CD4-positive, alpha-beta T cell (primary cell): ENCODE results near the gene CCDC15. TPM values are rescaled to one million over a fixed set of nuclear protein-coding genes. Genes with fewer than 3 reads are reported as not detected.

Experiments used
- ATAC-seq: fragments of 200-7000 bp; cut with Tn5 transposase; one replicate; pipeline ENCODE4 v1.10.0; 2022; ENCODE audit warnings: mild to moderate bottlenecking; ENCODE audit not compliant: poor library complexity
- CTCF ChIA-PET: fragments of 350-600 bp; sonication (Branson Sonifier 250); formaldehyde crosslinking; loops from one replicate; lab custom pipeline; 2021; ENCODE audit warnings: antibody characterized with exemption, inconsistent platforms; lab: Charles Lee
- POLR2A ChIA-PET: fragments of 350-600 bp; sonication (Branson Sonifier 250); formaldehyde crosslinking; loops from one replicate; lab custom pipeline; 2021; ENCODE audit warnings: antibody characterized with exemption, inconsistent platforms; lab: Charles Lee
- DNase-seq, 14 experiments: peaks; one replicate each; pipeline ENCODE4 v3.0.0-alpha.2; 2013 to 2020; ENCODE audit warnings: mixed read lengths in 2 of 14
- H3K27ac ChIP-seq, 2 donors: one replicate each; pipeline versions ENCODE4 v1.5.1 to v1.7.0; 2013; ENCODE audit warnings: low read length in 2 of 2, low read depth in 1 of 2, mild to moderate bottlenecking in 1 of 2
- H3K27me3 ChIP-seq, 2 experiments: 1 replicate in 1 of 2; 2 replicates in 1 of 2; pipeline versions ENCODE4 v1.6.1 to v1.7.0; 2013; ENCODE audit warnings: low read length in 2 of 2, control low read depth in 1 of 2, mild to moderate bottlenecking in 1 of 2, moderate library complexity in 1 of 2; ENCODE audit not compliant: insufficient read depth in 2 of 2, control insufficient read depth in 1 of 2
- H3K36me3 ChIP-seq: one replicate; pipeline ENCODE4 v1.6.1; 2013; ENCODE audit warnings: low read length, control low read depth; ENCODE audit not compliant: insufficient read depth
- H3K4me1 ChIP-seq: one replicate; pipeline ENCODE4 v1.6.1; 2013; ENCODE audit warnings: low read length, control low read depth; ENCODE audit not compliant: insufficient read depth
- H3K4me3 ChIP-seq: one replicate; pipeline ENCODE4 v1.5.1; 2013; ENCODE audit warnings: mild to moderate bottlenecking, low read length, moderate library complexity
- H3K9me3 ChIP-seq, 2 experiments: 1 replicate in 1 of 2; 2 replicates in 1 of 2; pipeline versions ENCODE4 v1.6.1 to v1.7.0; 2013; ENCODE audit warnings: low read length in 2 of 2, mild to moderate bottlenecking in 2 of 2, control low read depth in 1 of 2, moderate library complexity in 1 of 2; ENCODE audit not compliant: control insufficient read depth in 1 of 2, insufficient read depth in 1 of 2
- H3K27ac Mint-ChIP-seq: one replicate; pipeline ENCODE4 v1.8.0; 2020; ENCODE audit warnings: mixed read lengths
- H3K27me3 Mint-ChIP-seq: one replicate; pipeline ENCODE4 v1.8.0; 2021; ENCODE audit warnings: mixed read lengths
- H3K36me3 Mint-ChIP-seq: one replicate; pipeline ENCODE4 v1.8.0; 2021; ENCODE audit warnings: low read depth, mixed read lengths
- H3K4me1 Mint-ChIP-seq: one replicate; pipeline ENCODE4 v1.8.0; 2021; ENCODE audit warnings: low read depth, mixed read lengths
- H3K4me3 Mint-ChIP-seq: one replicate; pipeline ENCODE4 v1.8.0; 2020; ENCODE audit warnings: mild to moderate bottlenecking, mixed read lengths
- H3K9me3 Mint-ChIP-seq: one replicate; pipeline ENCODE4 v1.8.0; 2020; ENCODE audit warnings: mixed read lengths
- CTCF ChIP-seq: fragments of 200-600 bp; IDR thresholded peaks from one replicate; pipeline ENCODE4 v1.8.0; 2022; ENCODE audit warnings: antibody characterized with exemption, mild to moderate bottlenecking
- intact Hi-C, 2 experiments: fragments of 100-400 bp; cut with DNase I in 1 of 2; cut with micrococcal nuclease in 1 of 2; formaldehyde crosslinking; loops; one replicate each; pipeline versions ENCODE4 v1.15.1 to v1.9.0; 2023 to 2025; cut with DNase I, micrococcal nuclease
- total RNA-seq, 174 experiments: library from RNA in 2 of 174; stranded (reverse) in 2 of 174; gene quantifications; one replicate each; pipeline ENCODE4 v1.2.3 and lab custom pipeline; 2021 to 2026

The CCDC15 gene
- total RNA-seq, 2 experiments from 2014 or later, result 0.89 to 1.1 TPM

- TF ChIP-seq CTCF, result no peak
- Histone ChIP-seq H3K27ac (no peak overlapping the region), H3K27me3 (peaks cover 0 to 2% of the 10 kb centered on the region in 2 experiments), H3K4me1 (peaks cover 14% of the 10 kb centered on the region), H3K36me3 (no peaks in the 10 kb centered on the region), H3K4me3 (no peak overlapping the region), H3K9me3 (no peaks in the 10 kb centered on the region)
- Mint-ChIP-seq H3K4me1 (peaks cover 4% of the 10 kb centered on the region), H3K36me3 (no peaks in the 10 kb centered on the region), H3K4me3 (no peak overlapping the region), H3K27ac (no peak overlapping the region), H3K9me3 (no peaks in the 10 kb centered on the region), H3K27me3 (peaks cover 59% of the 10 kb centered on the region)
- DNase-seq, result peak in 3 of 14 experiments; percentile 21 to 61 (median 60)
- intact Hi-C loops, result no loop called here
- ATAC-seq, result no peak
- ChIA-PET CTCF (no interaction called here), POLR2A (no interaction called here)
Observed at GRCh38 chr11:125072218-125072960, 118.4 kb downstream of the CCDC15 start.

- no peaks in the 10 kb centered on the region for H3K9me3 Mint-ChIP-seq
- H3K27me3 Mint-ChIP-seq, result peaks cover 55% of the 10 kb centered on the region
- H3K4me1 ChIP-seq, result peaks cover 14% of the 10 kb centered on the region
- ChIA-PET POLR2A (no interaction called here), CTCF (no interaction called here)
- H3K9me3 ChIP-seq, result no peaks in the 10 kb centered on the region
- H3K27ac ChIP-seq, result no peak overlapping the region
- no peak overlapping the region for H3K27ac Mint-ChIP-seq
- DNase-seq, result no peak
- no peak overlapping the region for H3K4me3 ChIP-seq
- intact Hi-C loops, result no loop called here
- no peaks in the 10 kb centered on the region for H3K36me3 ChIP-seq
- peaks cover 4% of the 10 kb centered on the region for H3K4me1 Mint-ChIP-seq
- no peak for TF ChIP-seq CTCF
- peaks cover 0 to 2% of the 10 kb centered on the region in 2 experiments for H3K27me3 ChIP-seq
- H3K36me3 Mint-ChIP-seq, result no peaks in the 10 kb centered on the region
- ATAC-seq, result no peak
- H3K4me3 Mint-ChIP-seq, result no peak overlapping the region
Observed at GRCh38 chr11:125072961-125073590, 119.1 kb downstream of the CCDC15 start.

- CTCF ChIA-PET, result no interaction called here
- no peak overlapping the region for H3K27ac Mint-ChIP-seq
Observed at GRCh38 chr11:125073616-125074483, 119.8 kb downstream of the CCDC15 start.

More at GRCh38 chr11:125073616-125074483, 119.8 kb downstream of the CCDC15 start:
- TF ChIP-seq CTCF, result no peak
- Mint-ChIP-seq H3K9me3 (no peaks in the 10 kb centered on the region), H3K4me3 (no peak overlapping the region), H3K4me1 (peaks cover 4% of the 10 kb centered on the region), H3K27me3 (peaks cover 55% of the 10 kb centered on the region), H3K36me3 (no peaks in the 10 kb centered on the region)
- Histone ChIP-seq H3K27ac (no peak overlapping the region), H3K4me3 (no peak overlapping the region), H3K27me3 (peaks cover 0 to 2% of the 10 kb centered on the region in 2 experiments), H3K36me3 (no peaks in the 10 kb centered on the region), H3K9me3 (no peaks in the 10 kb centered on the region), H3K4me1 (peaks cover 14% of the 10 kb centered on the region)
- POLR2A ChIA-PET, result no interaction called here
- intact Hi-C loops, result no loop called here
- no peak for DNase-seq
- no peak for ATAC-seq
